Omental fat pad (tissue), 4 donors: Measurements from ENCODE around the gene NHSL2. TPM values are rescaled to one million over a fixed set of nuclear protein-coding genes. Genes with fewer than 3 reads are reported as not detected.

Source experiments
- ATAC-seq: fragments of 150-250 bp; one replicate; pipeline ENCODE4 v1.9.1; 2016; ENCODE audit warnings: mild to moderate bottlenecking, moderate library complexity; ENCODE audit not compliant: low FRiP score
- DNase-seq: peaks from one replicate; pipeline ENCODE4 v3.0.0-alpha.2; 2019; ENCODE audit warnings: low spot score
- total RNA-seq, 4 donors: library from RNA; depleted of rRNA; stranded (reverse); fragments of >200 nt; gene quantifications; one replicate each; pipeline ENCODE4 v1.1.0, GENCODE V29; 2016
- TF ChIP-seq, protein P1 (sequence below), 3 donors: fragments of 450-650 bp; IDR thresholded peaks; one replicate each; pipeline ENCODE4 v1.5.1; 2016 to 2017; ENCODE audit warnings: antibody characterized with exemption in 3 of 3, mild to moderate bottlenecking in 3 of 3, moderate library complexity in 2 of 3

Gene NHSL2
- total RNA-seq, 4 donors from 2014 or later: 12.8 to 20.2 (median 14.0) TPM

DNA sequence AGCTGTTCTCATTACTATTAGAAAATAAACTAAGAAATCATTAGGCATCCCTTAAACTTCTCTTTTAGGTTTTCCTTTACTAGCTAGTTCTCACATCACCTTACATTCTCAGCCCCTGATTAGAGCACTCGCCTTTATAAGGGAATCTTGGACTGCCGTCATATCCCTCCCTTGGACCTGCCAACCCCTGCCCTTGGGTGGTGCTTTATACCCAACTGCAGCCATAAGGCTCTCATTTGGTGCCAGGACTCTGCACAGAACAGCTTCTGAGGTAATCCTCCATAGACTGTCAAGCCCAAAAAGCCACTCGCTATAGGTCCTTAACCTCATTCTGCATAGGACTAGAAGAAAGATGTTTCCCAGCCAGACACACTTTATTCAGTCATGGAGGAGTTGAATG, 67.5 kb downstream of the NHSL2 start:
- DNase-seq (no peak), ATAC-seq (no peak)
- TF ChIP-seq, protein P1, sequence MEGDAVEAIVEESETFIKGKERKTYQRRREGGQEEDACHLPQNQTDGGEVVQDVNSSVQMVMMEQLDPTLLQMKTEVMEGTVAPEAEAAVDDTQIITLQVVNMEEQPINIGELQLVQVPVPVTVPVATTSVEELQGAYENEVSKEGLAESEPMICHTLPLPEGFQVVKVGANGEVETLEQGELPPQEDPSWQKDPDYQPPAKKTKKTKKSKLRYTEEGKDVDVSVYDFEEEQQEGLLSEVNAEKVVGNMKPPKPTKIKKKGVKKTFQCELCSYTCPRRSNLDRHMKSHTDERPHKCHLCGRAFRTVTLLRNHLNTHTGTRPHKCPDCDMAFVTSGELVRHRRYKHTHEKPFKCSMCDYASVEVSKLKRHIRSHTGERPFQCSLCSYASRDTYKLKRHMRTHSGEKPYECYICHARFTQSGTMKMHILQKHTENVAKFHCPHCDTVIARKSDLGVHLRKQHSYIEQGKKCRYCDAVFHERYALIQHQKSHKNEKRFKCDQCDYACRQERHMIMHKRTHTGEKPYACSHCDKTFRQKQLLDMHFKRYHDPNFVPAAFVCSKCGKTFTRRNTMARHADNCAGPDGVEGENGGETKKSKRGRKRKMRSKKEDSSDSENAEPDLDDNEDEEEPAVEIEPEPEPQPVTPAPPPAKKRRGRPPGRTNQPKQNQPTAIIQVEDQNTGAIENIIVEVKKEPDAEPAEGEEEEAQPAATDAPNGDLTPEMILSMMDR (IDR thresholded peaks at IDR 0.05): no peak

DNA sequence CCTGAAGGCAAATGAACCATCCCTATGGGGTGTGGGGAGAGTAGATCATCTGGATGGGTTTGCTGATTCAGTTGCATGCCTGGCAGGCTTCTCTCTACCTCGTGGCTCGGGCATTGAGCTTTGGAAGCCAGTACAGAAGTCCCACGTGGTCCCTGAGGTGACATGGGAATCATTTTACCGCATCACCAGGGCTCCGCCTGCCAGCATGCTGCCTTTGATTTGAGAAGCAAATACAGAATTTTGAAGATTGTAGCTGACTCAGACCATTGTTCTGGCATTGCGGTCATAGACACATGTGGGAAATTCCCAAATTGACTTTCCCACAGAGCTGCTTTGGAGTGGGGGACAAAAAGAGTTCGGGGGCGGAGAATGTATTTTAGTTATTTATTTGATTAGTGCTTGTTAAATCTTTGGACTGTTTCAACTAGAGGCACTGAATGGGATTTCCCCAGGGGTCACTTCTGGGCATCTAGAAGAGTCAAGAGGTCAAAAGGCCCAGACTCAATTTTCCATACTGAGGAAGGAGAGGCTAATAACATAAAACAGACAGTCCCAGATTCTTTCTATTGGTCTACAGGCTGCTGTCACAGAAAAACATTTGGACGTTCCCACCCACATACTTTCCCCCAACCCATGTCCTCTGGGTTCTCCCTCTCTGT, 79.3 kb downstream of the NHSL2 start:
- ATAC-seq (no peak), DNase-seq (no peak)
- TF ChIP-seq, protein P1 (IDR thresholded peaks at IDR 0.05): no peak

DNA sequence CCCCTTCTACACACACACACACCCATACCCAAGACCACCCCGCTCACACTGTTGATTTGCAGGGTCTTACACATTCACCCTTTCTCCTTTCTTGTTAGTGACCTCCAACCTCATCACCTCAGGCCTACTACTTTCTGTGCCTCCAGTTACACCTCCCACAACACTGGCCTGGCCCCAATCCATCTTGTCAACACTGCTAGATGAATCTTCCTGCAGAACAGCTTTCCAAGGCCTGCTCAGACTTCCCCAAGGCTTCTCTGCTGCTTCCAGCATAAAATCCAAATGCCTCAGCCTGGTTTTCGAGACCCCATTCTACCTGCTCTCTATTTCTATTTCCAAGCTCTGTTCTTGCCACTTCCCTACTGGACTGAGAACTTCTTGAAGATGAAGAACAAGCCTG, 79.9 kb downstream of the NHSL2 start:
- TF ChIP-seq, protein P1 (IDR thresholded peaks at IDR 0.05): no peak
- ATAC-seq (no peak), DNase-seq (no peak)

DNA sequence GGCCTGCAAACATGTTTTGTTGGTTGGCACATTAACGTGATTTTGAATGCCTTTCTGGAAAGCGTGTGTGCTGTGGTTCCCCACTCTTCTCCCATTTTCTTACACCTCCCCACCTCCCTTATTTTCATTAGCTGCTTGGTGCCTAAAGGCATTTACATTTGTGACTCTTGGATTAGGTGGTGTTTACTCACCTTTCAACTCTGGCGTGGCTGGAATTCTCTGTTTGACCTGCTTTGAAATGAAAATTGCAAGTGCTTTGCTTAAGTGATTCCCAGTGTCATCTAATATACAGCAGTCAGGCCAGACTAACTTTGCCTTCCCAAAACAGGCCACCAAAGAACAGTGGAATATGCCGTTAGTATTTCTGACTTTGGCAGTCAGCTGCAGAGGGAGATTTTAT, 80.5 kb downstream of the NHSL2 start:
- DNase-seq (no peak), ATAC-seq (no peak)
- TF ChIP-seq, protein P1 (IDR thresholded peaks at IDR 0.05): no peak

DNA sequence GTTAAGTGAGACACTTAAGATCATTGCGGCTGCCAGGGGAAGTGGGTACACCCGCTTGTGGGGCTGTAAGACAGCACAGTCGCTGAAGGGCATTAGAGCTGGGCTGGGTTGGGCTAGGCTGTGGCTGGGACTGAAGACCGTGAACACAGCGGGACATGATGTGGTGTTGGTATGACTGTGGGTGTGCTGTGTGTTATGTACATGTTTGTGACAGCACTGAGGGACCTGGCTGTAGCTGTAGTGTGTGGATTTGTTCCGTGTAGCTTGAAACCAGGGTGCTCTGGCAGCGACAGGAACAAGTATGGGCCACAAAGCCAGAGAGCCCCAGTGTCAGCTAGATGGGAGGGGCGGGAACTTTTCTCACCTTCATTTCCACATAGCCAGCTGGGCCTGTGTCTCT, 82.1 kb downstream of the NHSL2 start:
- TF ChIP-seq, protein P1 (IDR thresholded peaks at IDR 0.05): no peak
- ATAC-seq (no peak), DNase-seq (no peak)

DNA sequence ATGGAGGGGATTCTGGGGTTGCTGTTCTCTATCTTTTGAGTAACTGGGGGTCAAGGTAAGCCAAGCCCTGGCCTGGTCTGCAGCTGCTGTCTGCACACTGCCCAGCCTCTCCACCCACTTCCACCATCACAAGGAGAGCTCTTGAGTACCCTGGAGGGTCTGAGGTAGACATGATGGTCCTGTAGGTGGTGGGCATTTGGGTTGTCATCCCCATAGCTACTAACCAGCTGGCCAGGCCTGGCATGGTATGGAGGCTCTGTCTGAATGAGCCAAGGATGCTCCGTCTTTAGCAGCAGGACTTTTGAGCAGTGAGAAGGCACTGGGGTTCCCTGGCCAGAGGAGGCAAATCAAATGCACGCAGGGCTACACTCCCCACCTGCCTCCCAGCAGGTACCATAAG, 82.7 kb downstream of the NHSL2 start:
- TF ChIP-seq, protein P1 (IDR thresholded peaks at IDR 0.05): no peak
- DNase-seq (no peak), ATAC-seq (no peak)

DNA sequence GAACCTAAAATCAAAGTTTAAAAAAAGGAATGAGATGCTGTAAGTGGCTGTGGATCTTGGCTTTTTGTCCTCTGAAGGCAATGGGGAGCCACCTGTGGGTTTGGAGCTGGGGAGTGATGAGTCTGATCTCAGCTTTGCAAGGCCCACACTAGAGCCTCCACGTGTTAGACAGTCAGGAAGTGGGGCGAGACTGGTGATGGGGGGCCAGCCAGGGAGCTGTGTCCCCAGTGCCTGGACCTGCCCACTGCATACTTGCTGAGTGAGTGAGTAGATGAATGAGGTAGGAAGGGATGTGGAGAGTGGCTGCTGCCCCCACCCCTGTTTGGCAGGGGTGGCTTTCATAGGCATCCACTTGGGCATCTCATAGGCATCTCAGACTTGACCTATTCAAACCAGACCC, 84.0 kb downstream of the NHSL2 start:
- ATAC-seq (no peak), DNase-seq (no peak)
- TF ChIP-seq, protein P1 (IDR thresholded peaks at IDR 0.05): no peak
